SH-SY5Y (cell line): ENCODE measurements around the gene TSPOAP1.

Experiments
- GATA2 ChIP-seq: IDR thresholded peaks from 2 replicates; pipeline ENCODE4 v1.6.1; 2011; ENCODE audit warnings: mild to moderate bottlenecking, low read depth, low read length
- GATA3 ChIP-seq: IDR thresholded peaks from 2 replicates; pipeline ENCODE4 v1.6.1; 2011; ENCODE audit warnings: low read depth, mild to moderate bottlenecking, low read length, moderate library complexity

DNA sequence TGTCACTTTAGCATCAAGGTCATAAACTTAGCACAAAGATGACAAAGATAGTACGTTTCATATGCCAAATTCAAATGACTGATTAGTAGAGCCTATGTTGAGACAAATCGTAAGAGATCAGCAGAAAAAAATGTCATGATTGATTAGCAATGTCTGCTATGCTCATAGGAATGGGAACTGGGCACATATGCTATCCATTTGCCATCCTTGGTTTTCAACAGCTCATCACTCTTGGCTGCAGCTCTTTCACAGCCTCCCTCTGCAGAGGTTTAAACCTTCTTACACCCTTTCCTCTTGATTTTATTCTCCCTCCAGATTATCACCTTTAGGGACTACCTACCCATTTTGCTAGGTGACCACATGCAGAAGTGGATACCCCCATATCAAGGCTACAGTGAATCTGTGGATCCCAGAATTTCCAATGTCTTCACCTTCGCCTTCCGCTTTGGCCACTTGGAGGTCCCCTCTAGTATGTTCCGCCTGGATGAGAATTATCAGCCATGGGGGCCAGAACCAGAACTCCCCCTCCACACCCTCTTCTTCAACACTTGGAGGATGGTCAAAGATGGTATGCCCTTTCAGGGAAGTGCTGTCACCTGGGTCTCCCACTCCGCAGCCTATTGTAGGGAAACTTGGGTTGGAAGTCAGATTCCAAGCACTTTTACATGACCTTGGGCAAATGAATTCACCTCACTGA, 64.0 kb downstream of the TSPOAP1 start:
- TF ChIP-seq GATA3 (no peak), GATA2 (no peak)
